ENCODE data around the gene NEK4. TPM values are rescaled to one million over a fixed set of nuclear protein-coding genes. Genes with fewer than 3 reads are reported as not detected.

NEK4 gene
- total and polyA plus RNA-seq, 10 donors, result 3.2 to 28.0 (median 23.3) TPM

DNA sequence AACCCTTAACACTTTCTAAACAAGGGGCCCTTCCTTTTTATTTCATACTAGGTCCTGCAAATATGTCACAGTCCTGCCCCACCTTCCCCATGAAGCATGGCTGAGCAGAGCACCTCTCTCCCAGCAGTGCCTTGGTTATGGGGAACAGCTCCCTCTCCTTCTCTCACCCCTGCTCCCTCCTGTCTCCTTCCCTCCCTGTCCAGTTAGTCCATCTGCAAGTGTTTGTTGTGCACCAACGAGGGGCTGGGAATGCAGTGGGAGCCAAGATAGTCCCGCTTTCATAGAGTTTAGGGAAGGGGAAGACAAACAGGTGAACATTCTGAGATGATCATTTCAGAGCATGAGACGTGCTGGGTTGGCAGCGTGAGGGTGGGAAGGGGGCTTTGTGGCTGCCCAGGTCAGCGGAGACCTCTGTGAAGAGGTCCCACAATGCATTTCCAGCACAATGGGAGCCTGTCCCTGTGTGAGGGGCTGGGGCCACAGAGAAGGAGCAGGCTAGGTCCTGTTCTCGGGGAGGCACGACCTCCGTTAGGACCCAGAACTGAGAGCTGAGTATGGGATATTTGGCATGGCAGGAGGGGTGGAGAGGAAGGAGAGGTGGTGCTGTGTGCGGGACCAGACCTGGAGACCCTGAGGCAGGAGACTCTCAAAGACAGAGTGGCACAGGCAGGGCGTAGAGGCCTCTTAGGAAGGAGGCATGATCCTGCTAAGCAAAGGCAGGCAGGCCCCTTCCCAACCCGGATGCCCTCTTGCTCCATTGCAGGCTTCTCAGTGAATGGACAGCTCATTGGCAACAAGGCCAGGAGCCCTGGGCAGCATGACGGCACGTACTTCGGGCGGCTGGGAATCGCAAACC is 18.4 kb upstream of the NEK4 start:
- TF ChIP-seq POLR2AphosphoS5 (IDR thresholded peaks at IDR 0.05) (no peak), POLR2A (IDR thresholded peaks at IDR 0.05) (no peak)
- TF ChIP-seq, protein P1, sequence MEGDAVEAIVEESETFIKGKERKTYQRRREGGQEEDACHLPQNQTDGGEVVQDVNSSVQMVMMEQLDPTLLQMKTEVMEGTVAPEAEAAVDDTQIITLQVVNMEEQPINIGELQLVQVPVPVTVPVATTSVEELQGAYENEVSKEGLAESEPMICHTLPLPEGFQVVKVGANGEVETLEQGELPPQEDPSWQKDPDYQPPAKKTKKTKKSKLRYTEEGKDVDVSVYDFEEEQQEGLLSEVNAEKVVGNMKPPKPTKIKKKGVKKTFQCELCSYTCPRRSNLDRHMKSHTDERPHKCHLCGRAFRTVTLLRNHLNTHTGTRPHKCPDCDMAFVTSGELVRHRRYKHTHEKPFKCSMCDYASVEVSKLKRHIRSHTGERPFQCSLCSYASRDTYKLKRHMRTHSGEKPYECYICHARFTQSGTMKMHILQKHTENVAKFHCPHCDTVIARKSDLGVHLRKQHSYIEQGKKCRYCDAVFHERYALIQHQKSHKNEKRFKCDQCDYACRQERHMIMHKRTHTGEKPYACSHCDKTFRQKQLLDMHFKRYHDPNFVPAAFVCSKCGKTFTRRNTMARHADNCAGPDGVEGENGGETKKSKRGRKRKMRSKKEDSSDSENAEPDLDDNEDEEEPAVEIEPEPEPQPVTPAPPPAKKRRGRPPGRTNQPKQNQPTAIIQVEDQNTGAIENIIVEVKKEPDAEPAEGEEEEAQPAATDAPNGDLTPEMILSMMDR (IDR thresholded peaks at IDR 0.05 in 8 of 11, conservative IDR thresholded peaks at IDR 0.05 in 3 of 11), result no peak
- Histone ChIP-seq H3K4me3 (no peak overlapping the region), H3K27ac (no peak overlapping the region), H3K36me3 (no peaks in the 10 kb centered on the region), H3K27me3 (replicated peaks in 1 of 7) (no peaks in the 10 kb centered on the region), H3K9me3 (no peaks in the 10 kb centered on the region), H3K4me1 (peaks cover 0 to 9% (median 0%) of the 10 kb centered on the region in 6 donors)
- DNase-seq, result peak; percentile 53
- 83 to 93% (median 86%) methylated on average over 16 of the region's 16 CpGs for WGBS, 5 donors
- intact Hi-C loops (cut with DNase I; ENCODE audit: low total_unique reads), result no loop called here

DNA sequence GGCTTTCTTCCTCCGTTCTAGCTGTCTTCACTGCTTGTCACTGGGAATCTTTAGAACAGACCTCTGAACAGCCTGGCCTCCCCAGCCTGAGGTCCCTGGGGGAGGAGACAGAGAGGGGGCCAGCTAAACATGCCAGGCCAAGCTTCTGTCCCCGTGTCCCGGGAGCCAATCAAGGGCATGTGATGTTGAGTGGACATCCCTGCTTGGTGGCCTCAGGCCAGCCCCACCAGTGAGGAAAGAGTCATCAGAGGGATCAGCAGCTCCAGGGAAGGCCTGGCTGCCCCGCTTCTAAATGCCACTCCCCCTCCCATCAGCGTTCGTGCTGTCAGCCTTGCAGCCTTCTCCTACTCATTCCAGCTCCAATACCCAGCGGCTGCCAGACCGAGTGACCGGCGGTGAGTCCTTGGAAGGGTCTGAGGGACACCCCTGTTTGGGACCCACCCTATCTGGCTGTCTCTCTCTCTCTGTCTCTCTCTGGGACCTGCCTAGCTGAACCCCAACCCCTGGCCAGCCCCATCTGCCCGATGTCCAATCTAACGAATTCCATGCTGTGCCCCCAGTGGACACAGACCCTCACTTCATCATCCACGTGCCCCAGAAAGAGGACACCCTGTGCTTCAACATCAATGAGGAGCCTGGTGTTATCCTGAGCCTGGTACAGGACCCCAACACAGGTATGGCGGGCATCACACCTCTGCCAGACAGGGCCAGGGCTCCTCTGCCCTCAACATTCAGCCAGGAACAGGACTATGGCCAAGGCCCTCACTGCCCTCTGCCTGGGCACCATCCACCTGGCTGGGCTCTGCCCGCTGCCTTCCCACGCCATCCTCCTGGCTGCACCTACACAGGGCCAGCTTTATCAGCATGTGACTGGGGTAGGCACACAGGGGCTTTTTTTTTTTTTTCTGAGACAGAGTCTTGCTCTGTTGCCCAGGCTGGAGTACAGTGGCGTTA is 17.2 kb upstream of the NEK4 start:
- TF ChIP-seq, protein P1 (IDR thresholded peaks at IDR 0.05 in 8 of 11, conservative IDR thresholded peaks at IDR 0.05 in 3 of 11), result no peak
- peak; percentile 20 to 46 (median 41) for TF ChIP-seq POLR2AphosphoS5 (IDR thresholded peaks at IDR 0.05)
- Histone ChIP-seq H3K9me3 (no peaks in the 10 kb centered on the region), H3K27ac (peak overlapping the region in 2 of 8 donors; percentile 21 to 52), H3K4me1 (no peaks in the 10 kb centered on the region), H3K36me3 (no peaks in the 10 kb centered on the region), H3K27me3 (replicated peaks in 1 of 7) (no peaks in the 10 kb centered on the region), H3K4me3 (peak overlapping the region in 1 of 8 donors; percentile 28)
- DNase-seq, result peak; percentile 72
- 65 to 81% (median 75%) methylated on average over 16 to 17 of the region's 17 CpGs for WGBS, 5 donors
- intact Hi-C loops (cut with DNase I; ENCODE audit: low total_unique reads), result no loop called here

GRCh38 chr3:52787246-52787645 is 16.5 kb upstream of the NEK4 start:
- Histone ChIP-seq H3K27ac (peak overlapping the region in 1 of 8 donors; percentile 52), H3K4me3 (no peak overlapping the region), H3K36me3 (no peaks in the 10 kb centered on the region), H3K4me1 (no peaks in the 10 kb centered on the region), H3K27me3 (replicated peaks in 1 of 7) (no peaks in the 10 kb centered on the region), H3K9me3 (no peaks in the 10 kb centered on the region)
- TF ChIP-seq, protein P1 (IDR thresholded peaks at IDR 0.05 in 8 of 11, conservative IDR thresholded peaks at IDR 0.05 in 3 of 11), result no peak
- TF ChIP-seq POLR2AphosphoS5 (IDR thresholded peaks at IDR 0.05) (no peak), POLR2A (IDR thresholded peaks at IDR 0.05) (no peak)
- DNase-seq, result peak; percentile 36
- WGBS, 5 donors, result 81 to 90% (median 86%) methylated on average over 9 to 11 of the region's 11 CpGs
- intact Hi-C loops (cut with DNase I; ENCODE audit: low total_unique reads), result no loop called here
